HG03469 (cell line): ENCODE measurements around the gene PGAM1.
"Not testable (repeated sequence)": the region's sequence is repeated elsewhere in the genome, so short reads cannot be mapped to it uniquely, and the experiment has no call there.

Experiments
- ATAC-seq: cut with Tn5 transposase; IDR thresholded peaks from one replicate; pipeline ENCODE4 v1.9.1; 2021; ENCODE audit warnings: mild to moderate bottlenecking, moderate library complexity, moderate number of reproducible peaks; ENCODE audit not compliant: unreplicated experiment

The PGAM1 gene

DNA sequence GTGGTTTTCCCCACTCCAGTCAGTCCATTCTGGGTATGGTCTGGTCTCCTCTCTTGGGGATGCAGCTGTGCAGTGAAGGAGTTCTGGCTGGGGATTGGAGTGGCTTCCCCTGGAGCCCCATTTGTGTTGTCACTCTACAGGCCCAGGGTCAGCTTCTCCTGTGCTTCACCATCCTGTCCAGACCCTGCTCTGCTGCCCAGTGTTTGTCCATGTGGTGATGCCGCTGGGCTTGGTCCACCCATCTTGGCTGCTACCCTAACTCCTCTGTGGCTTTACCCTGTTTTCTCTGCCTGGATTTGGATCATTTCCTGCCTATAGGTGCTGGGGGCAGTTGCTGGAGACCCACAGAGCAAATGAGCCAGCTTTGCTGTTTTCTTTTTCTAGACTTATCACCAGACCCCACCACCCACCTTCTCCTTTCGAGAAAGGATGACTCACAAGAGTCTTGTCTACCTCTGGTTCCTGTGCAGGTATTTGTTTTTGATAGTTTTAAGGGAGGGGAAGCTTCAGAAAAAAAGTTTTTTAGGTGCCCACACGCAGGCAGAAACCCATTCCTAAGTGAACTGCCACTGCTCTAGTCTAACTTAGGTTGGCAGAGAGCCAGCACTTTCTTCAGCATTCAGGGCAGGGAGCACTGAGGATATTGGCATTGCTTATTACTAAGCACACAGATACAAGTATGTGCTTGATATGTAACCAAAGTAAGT lies 28.5 kb downstream of the PGAM1 start:
- no peak for ATAC-seq

DNA sequence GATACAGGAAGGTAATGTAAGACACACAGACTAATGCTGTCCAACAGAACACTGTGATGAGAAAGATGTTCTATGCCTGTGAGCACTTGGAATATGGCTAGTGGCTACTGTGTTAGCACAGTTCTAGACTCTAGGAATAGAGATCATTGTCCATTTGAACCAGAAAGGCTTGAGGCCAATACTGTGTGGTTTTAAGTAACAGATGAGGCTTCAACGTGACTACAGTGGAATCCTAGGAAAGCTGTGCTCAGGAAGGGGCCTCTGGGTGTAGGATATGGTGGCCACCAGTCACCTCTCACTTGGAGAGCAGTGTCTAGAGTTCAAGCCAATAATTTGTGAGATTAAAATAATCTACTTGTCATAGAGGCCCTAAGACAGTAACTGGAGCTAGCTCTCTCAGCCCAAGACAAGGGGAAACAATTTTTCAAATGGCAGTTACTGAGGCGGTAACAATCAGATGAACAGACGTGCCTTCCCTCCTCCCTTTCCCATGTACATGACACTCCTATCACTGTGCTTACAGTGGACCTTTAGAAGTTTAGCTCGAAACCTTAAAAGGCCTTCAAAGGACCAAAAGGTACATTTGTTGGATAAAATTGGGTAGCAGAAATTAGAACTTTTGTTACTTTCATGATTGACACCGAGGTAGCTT lies 30.2 kb downstream of the PGAM1 start:
- ATAC-seq: no peak

GRCh38 chr10:97456686-97457065 lies 30.7 kb downstream of the PGAM1 start:
- ATAC-seq: no peak

- ATAC-seq: no peak
Observed at GRCh38 chr10:97459111-97459510, 33.1 kb downstream of the PGAM1 start.

DNA sequence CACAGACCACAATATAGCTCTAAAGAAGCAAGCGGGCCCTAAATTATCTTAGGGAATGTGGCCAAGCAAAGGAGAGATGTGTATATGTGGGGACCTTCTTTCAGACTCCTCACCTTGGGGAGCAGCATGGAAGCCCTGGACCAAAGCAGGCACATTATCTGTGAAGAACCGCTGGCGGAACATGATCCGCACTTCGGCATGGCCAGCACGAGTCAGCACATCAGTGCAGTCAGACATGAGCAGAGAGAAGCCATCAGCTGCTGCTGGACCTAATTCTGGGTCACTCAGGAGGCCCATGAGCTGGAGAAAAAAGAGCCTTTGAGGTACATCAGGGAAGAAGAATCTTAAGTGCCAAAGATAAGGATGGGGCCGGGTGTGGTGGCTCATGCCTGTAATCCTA lies 33.9 kb downstream of the PGAM1 start:
- ATAC-seq: no peak

DNA sequence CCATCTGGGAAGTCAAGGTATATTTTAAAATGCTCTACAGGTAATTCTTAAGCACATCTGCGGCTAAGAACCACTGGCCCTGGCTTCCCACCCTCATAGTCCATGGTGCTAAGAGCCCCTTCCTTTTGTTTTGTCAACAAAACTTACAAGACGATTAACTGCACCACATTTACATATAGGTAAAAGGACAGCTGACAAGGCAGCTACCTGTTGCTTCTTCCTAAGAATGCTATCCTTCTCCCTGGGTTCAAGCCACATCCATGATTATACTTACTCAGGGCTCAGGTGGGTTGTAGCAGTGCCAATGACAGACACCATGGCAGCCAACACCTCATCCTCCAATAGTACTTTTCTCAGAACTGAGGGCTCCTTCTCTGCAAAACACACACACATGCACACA lies 36.3 kb downstream of the PGAM1 start:
- ATAC-seq: no peak

- no peak for ATAC-seq
Observed at GRCh38 chr10:97463363-97464132, 37.6 kb downstream of the PGAM1 start.

DNA sequence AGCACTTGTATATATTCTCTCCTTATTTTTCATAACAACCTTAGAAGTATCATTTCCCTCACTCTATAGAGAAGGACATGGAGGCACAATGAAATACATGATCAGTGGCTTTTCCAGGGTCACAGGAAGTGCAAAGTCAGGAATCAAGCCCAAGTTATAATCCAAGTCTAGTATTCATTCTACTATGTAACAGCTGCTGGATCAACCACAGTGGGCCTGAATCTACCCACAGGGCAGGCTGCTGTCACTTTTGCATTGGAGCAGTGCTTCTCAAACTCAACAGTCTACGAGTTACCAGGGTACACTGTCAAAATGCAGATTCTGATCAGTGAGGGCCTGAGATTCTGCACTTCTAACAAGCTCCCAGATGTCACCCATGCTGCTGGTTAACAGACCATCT lies 38.2 kb downstream of the PGAM1 start:
- no peak for ATAC-seq

- no peak for ATAC-seq
Observed at GRCh38 chr10:97465982-97466381, 40.0 kb downstream of the PGAM1 start.

DNA sequence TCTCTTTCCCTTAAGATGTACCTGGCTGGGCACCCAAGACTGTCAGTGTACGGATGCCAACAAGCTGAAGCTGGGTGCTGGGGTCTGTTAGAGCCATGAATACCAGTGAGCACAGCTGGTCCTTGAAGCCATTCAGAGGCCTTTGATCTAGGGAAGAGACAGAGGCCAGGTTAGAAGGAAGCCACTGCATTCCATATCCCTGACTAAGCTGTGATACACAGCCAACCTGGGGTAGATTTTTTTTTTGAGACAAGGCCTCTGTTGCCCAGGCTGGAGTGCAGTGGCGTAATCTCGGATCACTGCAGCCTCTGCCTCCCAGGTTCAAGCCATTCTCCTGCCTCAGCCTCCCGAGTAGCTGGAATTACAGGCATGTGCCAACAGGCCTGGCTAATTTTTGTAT lies 40.8 kb downstream of the PGAM1 start:
- no peak for ATAC-seq

DNA sequence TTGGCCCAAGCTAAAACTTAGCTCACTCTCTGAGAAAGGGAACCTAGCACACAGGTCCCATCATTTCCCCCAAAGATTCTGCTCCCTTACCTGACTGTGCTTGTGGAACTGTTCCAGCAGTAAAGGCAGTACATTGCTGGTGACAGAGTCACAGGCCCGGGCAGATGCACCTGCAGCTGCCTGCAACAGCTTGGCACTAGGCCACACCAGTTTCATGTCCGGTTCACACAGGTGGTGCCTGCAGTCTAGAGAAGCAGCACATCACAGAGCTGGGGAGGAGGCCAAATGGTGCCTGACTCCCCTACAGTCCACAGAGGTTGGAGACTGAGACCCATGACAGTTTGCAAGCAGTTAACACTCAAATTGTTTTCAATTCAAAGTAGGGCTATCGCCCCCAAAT lies 42.2 kb downstream of the PGAM1 start:
- no peak for ATAC-seq

- not testable (repeated sequence) for ATAC-seq
Observed at GRCh38 chr10:97468781-97469180, 42.8 kb downstream of the PGAM1 start.

DNA sequence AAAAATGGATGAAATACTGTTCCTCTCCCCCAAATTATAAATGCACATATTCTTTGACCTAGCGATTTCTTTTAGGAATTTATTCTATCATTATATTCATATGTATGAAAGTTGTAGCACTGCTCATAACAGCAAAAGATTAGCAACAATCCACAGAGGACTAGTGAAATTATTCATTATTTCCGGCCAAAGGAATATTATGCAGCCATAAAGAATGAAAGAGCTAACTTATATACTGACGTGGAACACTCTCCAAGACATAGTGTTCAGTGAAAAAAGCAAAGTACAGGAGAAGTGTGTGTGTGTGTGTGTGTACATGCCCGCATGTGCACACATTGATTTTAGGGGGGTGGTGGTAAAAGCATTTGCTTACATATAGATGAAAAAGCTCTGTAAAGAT lies 48.9 kb downstream of the PGAM1 start:
- ATAC-seq: no peak

GRCh38 chr10:97475936-97476594 lies 50.1 kb downstream of the PGAM1 start:
- ATAC-seq: no peak

GRCh38 chr10:97479410-97479809 lies 53.4 kb downstream of the PGAM1 start:
- ATAC-seq: not testable (repeated sequence)

- ATAC-seq: no peak
Observed at GRCh38 chr10:97479939-97480338, 53.9 kb downstream of the PGAM1 start.

- ATAC-seq: no peak
Observed at GRCh38 chr10:97481071-97481470, 55.1 kb downstream of the PGAM1 start.

- ATAC-seq: no peak
Observed at GRCh38 chr10:97482381-97482780, 56.4 kb downstream of the PGAM1 start.
